AG09309 (cell line): ENCODE measurements around the gene MEGF11.

Experiments
- DNase-seq: peaks from one replicate; pipeline ENCODE4 v3.0.0-alpha.2; 2010; ENCODE audit warnings: low read depth
- H3K4me3 ChIP-seq: 2 replicates; pipeline ENCODE4 v1.5.1; 2011; ENCODE audit warnings: mild to moderate bottlenecking, low read depth, low read length, moderate library complexity; ENCODE audit not compliant: control insufficient read depth
- TF ChIP-seq, protein P1 (sequence below): IDR thresholded peaks from 2 replicates; pipeline ENCODE4 v1.5.1; 2011; ENCODE audit warnings: mild to moderate bottlenecking, low read depth, low read length, inconsistent platforms; ENCODE audit not compliant: insufficient read depth, control insufficient read depth; ENCODE audit errors: missing control alignments

Gene MEGF11

GRCh38 chr15:66171841-66172240 lies 81.7 kb downstream of the MEGF11 start:
- TF ChIP-seq, protein P1, sequence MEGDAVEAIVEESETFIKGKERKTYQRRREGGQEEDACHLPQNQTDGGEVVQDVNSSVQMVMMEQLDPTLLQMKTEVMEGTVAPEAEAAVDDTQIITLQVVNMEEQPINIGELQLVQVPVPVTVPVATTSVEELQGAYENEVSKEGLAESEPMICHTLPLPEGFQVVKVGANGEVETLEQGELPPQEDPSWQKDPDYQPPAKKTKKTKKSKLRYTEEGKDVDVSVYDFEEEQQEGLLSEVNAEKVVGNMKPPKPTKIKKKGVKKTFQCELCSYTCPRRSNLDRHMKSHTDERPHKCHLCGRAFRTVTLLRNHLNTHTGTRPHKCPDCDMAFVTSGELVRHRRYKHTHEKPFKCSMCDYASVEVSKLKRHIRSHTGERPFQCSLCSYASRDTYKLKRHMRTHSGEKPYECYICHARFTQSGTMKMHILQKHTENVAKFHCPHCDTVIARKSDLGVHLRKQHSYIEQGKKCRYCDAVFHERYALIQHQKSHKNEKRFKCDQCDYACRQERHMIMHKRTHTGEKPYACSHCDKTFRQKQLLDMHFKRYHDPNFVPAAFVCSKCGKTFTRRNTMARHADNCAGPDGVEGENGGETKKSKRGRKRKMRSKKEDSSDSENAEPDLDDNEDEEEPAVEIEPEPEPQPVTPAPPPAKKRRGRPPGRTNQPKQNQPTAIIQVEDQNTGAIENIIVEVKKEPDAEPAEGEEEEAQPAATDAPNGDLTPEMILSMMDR: no peak
- no peak for DNase-seq
- no peak overlapping the region for H3K4me3 ChIP-seq

DNA sequence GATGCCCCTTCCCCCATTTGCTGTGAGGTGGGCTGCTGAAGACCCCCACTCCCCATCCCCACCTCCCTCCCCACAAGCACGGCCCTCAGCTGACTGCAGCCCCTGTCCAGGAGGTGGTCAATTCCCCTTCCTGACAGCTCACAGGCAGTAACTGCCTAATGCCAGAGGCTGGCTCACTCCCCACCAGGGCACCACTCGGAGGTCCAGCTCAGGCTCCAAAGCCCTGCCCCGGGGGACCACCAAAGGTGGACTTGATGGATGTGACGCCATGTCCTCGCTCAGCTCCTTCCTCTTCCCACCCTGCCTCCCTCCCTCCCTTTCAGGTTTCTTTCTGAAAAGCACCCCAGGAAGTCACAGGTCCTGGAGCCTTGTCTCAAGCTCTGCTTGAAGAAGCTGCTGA lies 82.8 kb downstream of the MEGF11 start:
- DNase-seq: no peak
- TF ChIP-seq, protein P1: no peak
- no peak overlapping the region for H3K4me3 ChIP-seq

- DNase-seq: no peak
- TF ChIP-seq, protein P1: no peak
- H3K4me3 ChIP-seq: no peak overlapping the region
Measured at GRCh38 chr15:66170042-66170441, 83.5 kb downstream of the MEGF11 start.

GRCh38 chr15:66169625-66170024 lies 83.9 kb downstream of the MEGF11 start:
- TF ChIP-seq, protein P1: no peak
- H3K4me3 ChIP-seq: no peak overlapping the region
- DNase-seq: no peak

- DNase-seq: no peak
- no peak overlapping the region for H3K4me3 ChIP-seq
- TF ChIP-seq, protein P1: no peak
Measured at GRCh38 chr15:66169023-66169422, 84.5 kb downstream of the MEGF11 start.

GRCh38 chr15:66167854-66168253 lies 85.7 kb downstream of the MEGF11 start:
- DNase-seq: no peak
- TF ChIP-seq, protein P1: no peak
- no peak overlapping the region for H3K4me3 ChIP-seq

DNA sequence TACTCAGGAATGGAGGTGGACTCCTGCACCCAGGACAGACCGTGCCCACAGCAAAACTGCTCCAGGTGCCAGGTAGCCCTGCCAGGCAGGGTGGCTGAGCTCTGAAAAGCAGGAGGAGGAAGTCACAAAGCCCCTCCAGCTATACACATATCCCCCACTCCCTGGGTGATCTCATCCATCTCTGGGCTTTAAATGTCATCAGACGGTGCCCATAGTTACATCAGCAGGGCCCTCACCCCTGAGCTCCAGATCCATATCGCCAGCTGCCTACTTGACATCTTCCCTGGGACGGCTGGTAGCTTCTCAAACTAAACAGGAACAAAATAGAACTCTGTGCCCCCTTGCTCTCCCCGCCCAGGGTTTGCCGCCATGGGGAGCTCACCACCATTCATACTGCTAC lies 87.7 kb downstream of the MEGF11 start:
- H3K4me3 ChIP-seq: no peak overlapping the region
- DNase-seq: no peak
- TF ChIP-seq, protein P1: no peak
